Measurements from ENCODE around the gene PLEKHA7.

GRCh38 chr11:16964501-16964900 is 49.7 kb downstream of the PLEKHA7 start:
- TF ChIP-seq EZH2 (IDR thresholded peaks at IDR 0.05; ENCODE audit: insufficient read depth, poor library complexity, severe bottlenecking) = no peak
- no peak for TF ChIP-seq EZH2phosphoT487 (IDR thresholded peaks at IDR 0.05; ENCODE audit: insufficient read depth, low read depth)
